ENCODE results near the gene ZNF365.

The ZNF365 gene

GRCh38 chr10:62381385-62382102 is 7.4 kb downstream of the ZNF365 start:
- no peak overlapping the region for H3K9ac ChIP-seq (ENCODE audit: low read length)
- H3K4me3 ChIP-seq (ENCODE audit: low read length): no peak overlapping the region
- no peaks in the 10 kb centered on the region for H3K36me3 ChIP-seq (ENCODE audit: control insufficient read depth, insufficient read depth, low read length)
- no peaks in the 10 kb centered on the region for H3K27me3 ChIP-seq (ENCODE audit: control insufficient read depth, insufficient read depth, low read length)
- H3K4me1 ChIP-seq (ENCODE audit: control insufficient read depth, insufficient read depth, low read length): no peaks in the 10 kb centered on the region
- no peaks in the 10 kb centered on the region for H3K9me3 ChIP-seq (ENCODE audit: control insufficient read depth, low read length)

GRCh38 chr10:62382831-62383230 is 8.7 kb downstream of the ZNF365 start:
- Histone ChIP-seq H3K36me3 (ENCODE audit: control insufficient read depth, insufficient read depth, low read length) (no peaks in the 10 kb centered on the region), H3K4me1 (ENCODE audit: control insufficient read depth, insufficient read depth, low read length) (no peaks in the 10 kb centered on the region), H3K4me3 (ENCODE audit: low read length) (no peak overlapping the region), H3K27me3 (ENCODE audit: control insufficient read depth, insufficient read depth, low read length) (no peaks in the 10 kb centered on the region), H3K9me3 (ENCODE audit: control insufficient read depth, low read length) (no peaks in the 10 kb centered on the region), H3K9ac (ENCODE audit: low read length) (no peak overlapping the region)

GRCh38 chr10:62384057-62384446 is 9.9 kb downstream of the ZNF365 start:
- H3K4me3 ChIP-seq (ENCODE audit: low read length): no peak overlapping the region
- no peaks in the 10 kb centered on the region for H3K9me3 ChIP-seq (ENCODE audit: control insufficient read depth, low read length)
- H3K27me3 ChIP-seq (ENCODE audit: control insufficient read depth, insufficient read depth, low read length): no peaks in the 10 kb centered on the region
- H3K9ac ChIP-seq (ENCODE audit: low read length): no peak overlapping the region
- H3K36me3 ChIP-seq (ENCODE audit: control insufficient read depth, insufficient read depth, low read length): no peaks in the 10 kb centered on the region
- no peaks in the 10 kb centered on the region for H3K4me1 ChIP-seq (ENCODE audit: control insufficient read depth, insufficient read depth, low read length)

- Histone ChIP-seq H3K4me3 (ENCODE audit: low read length) (no peak overlapping the region), H3K36me3 (ENCODE audit: control insufficient read depth, insufficient read depth, low read length) (no peaks in the 10 kb centered on the region), H3K9ac (ENCODE audit: low read length) (no peak overlapping the region), H3K9me3 (ENCODE audit: control insufficient read depth, low read length) (no peaks in the 10 kb centered on the region), H3K27me3 (ENCODE audit: control insufficient read depth, insufficient read depth, low read length) (no peaks in the 10 kb centered on the region), H3K4me1 (ENCODE audit: control insufficient read depth, insufficient read depth, low read length) (no peaks in the 10 kb centered on the region)
Measured at GRCh38 chr10:62384447-62385081, 10.4 kb downstream of the ZNF365 start.

GRCh38 chr10:62386356-62387320 is 12.5 kb downstream of the ZNF365 start:
- Histone ChIP-seq H3K9ac (ENCODE audit: low read length) (no peak overlapping the region), H3K9me3 (ENCODE audit: control insufficient read depth, low read length) (no peaks in the 10 kb centered on the region), H3K4me3 (ENCODE audit: low read length) (no peak overlapping the region), H3K36me3 (ENCODE audit: control insufficient read depth, insufficient read depth, low read length) (no peaks in the 10 kb centered on the region), H3K4me1 (ENCODE audit: control insufficient read depth, insufficient read depth, low read length) (no peaks in the 10 kb centered on the region), H3K27me3 (ENCODE audit: control insufficient read depth, insufficient read depth, low read length) (no peaks in the 10 kb centered on the region)

GRCh38 chr10:62388328-62388727 is 14.2 kb downstream of the ZNF365 start:
- H3K4me1 ChIP-seq (ENCODE audit: control insufficient read depth, insufficient read depth, low read length): no peaks in the 10 kb centered on the region
- H3K4me3 ChIP-seq (ENCODE audit: low read length): no peak overlapping the region
- H3K27me3 ChIP-seq (ENCODE audit: control insufficient read depth, insufficient read depth, low read length): no peaks in the 10 kb centered on the region
- H3K9me3 ChIP-seq (ENCODE audit: control insufficient read depth, low read length): no peaks in the 10 kb centered on the region
- no peaks in the 10 kb centered on the region for H3K36me3 ChIP-seq (ENCODE audit: control insufficient read depth, insufficient read depth, low read length)
- no peak overlapping the region for H3K9ac ChIP-seq (ENCODE audit: low read length)

GRCh38 chr10:62390497-62391176 is 16.5 kb downstream of the ZNF365 start:
- no peak overlapping the region for H3K4me3 ChIP-seq (ENCODE audit: low read length)
- no peaks in the 10 kb centered on the region for H3K36me3 ChIP-seq (ENCODE audit: control insufficient read depth, insufficient read depth, low read length)
- H3K27me3 ChIP-seq (ENCODE audit: control insufficient read depth, insufficient read depth, low read length): no peaks in the 10 kb centered on the region

GRCh38 chr10:62393237-62393636 is 19.1 kb downstream of the ZNF365 start:
- Histone ChIP-seq H3K27me3 (ENCODE audit: control insufficient read depth, insufficient read depth, low read length) (no peaks in the 10 kb centered on the region), H3K4me3 (ENCODE audit: low read length) (no peak overlapping the region), H3K9ac (ENCODE audit: low read length) (no peak overlapping the region), H3K4me1 (ENCODE audit: control insufficient read depth, insufficient read depth, low read length) (no peaks in the 10 kb centered on the region), H3K9me3 (ENCODE audit: control insufficient read depth, low read length) (no peaks in the 10 kb centered on the region), H3K36me3 (ENCODE audit: control insufficient read depth, insufficient read depth, low read length) (no peaks in the 10 kb centered on the region)

More at GRCh38 chr10:62390497-62391176, 16.5 kb downstream of the ZNF365 start:
- Histone ChIP-seq H3K4me1 (ENCODE audit: control insufficient read depth, insufficient read depth, low read length) (no peaks in the 10 kb centered on the region), H3K9me3 (ENCODE audit: control insufficient read depth, low read length) (no peaks in the 10 kb centered on the region), H3K9ac (ENCODE audit: low read length) (no peak overlapping the region)

- Histone ChIP-seq H3K4me3 (ENCODE audit: low read length) (no peak overlapping the region), H3K27me3 (ENCODE audit: control insufficient read depth, insufficient read depth, low read length) (no peaks in the 10 kb centered on the region), H3K9me3 (ENCODE audit: control insufficient read depth, low read length) (no peaks in the 10 kb centered on the region), H3K9ac (ENCODE audit: low read length) (no peak overlapping the region), H3K4me1 (ENCODE audit: control insufficient read depth, insufficient read depth, low read length) (no peaks in the 10 kb centered on the region), H3K36me3 (ENCODE audit: control insufficient read depth, insufficient read depth, low read length) (no peaks in the 10 kb centered on the region)
Measured at GRCh38 chr10:62394556-62395018, 20.4 kb downstream of the ZNF365 start.

GRCh38 chr10:62395892-62396291 is 21.7 kb downstream of the ZNF365 start:
- no peaks in the 10 kb centered on the region for H3K4me1 ChIP-seq (ENCODE audit: control insufficient read depth, insufficient read depth, low read length)
- no peaks in the 10 kb centered on the region for H3K36me3 ChIP-seq (ENCODE audit: control insufficient read depth, insufficient read depth, low read length)
- no peak overlapping the region for H3K9ac ChIP-seq (ENCODE audit: low read length)
- no peaks in the 10 kb centered on the region for H3K27me3 ChIP-seq (ENCODE audit: control insufficient read depth, insufficient read depth, low read length)
- no peaks in the 10 kb centered on the region for H3K9me3 ChIP-seq (ENCODE audit: control insufficient read depth, low read length)
- H3K4me3 ChIP-seq (ENCODE audit: low read length): no peak overlapping the region

- Histone ChIP-seq H3K9me3 (ENCODE audit: control insufficient read depth, low read length) (no peaks in the 10 kb centered on the region), H3K36me3 (ENCODE audit: control insufficient read depth, insufficient read depth, low read length) (no peaks in the 10 kb centered on the region), H3K4me3 (ENCODE audit: low read length) (no peak overlapping the region), H3K27me3 (ENCODE audit: control insufficient read depth, insufficient read depth, low read length) (no peaks in the 10 kb centered on the region), H3K4me1 (ENCODE audit: control insufficient read depth, insufficient read depth, low read length) (no peaks in the 10 kb centered on the region), H3K9ac (ENCODE audit: low read length) (no peak overlapping the region)
Measured at GRCh38 chr10:62396864-62397263, 22.7 kb downstream of the ZNF365 start.

Data from mucosa of stomach (tissue), 1 donor.